Coronary artery (tissue), 2 donors: Measurements from ENCODE around the gene KIAA0930.

Source experiments
- DNase-seq: peaks from one replicate; pipeline ENCODE4 v3.0.0-alpha.2; 2017; ENCODE audit warnings: low spot score
- H3K27ac ChIP-seq, 2 donors: fragments of 200-600 bp; sonication (generic); one replicate each; pipeline ENCODE4 v1.5.1; 2016 to 2019
- H3K4me3 ChIP-seq: fragments of 200-600 bp; sonication (generic); 2 replicates; pipeline ENCODE4 v1.5.1; 2016; ENCODE audit warnings: mild to moderate bottlenecking, moderate library complexity
- TF ChIP-seq, protein P1 (sequence below): fragments of 200-600 bp; sonication (generic); IDR thresholded peaks from one replicate; pipeline ENCODE4 v1.5.1; 2019; ENCODE audit warnings: antibody characterized with exemption

The KIAA0930 gene

GRCh38 chr22:45180146-45180679 lies 60.5 kb downstream of the KIAA0930 start:
- H3K27ac ChIP-seq = no peak overlapping the region
- no peak overlapping the region for H3K4me3 ChIP-seq
- TF ChIP-seq, protein P1, sequence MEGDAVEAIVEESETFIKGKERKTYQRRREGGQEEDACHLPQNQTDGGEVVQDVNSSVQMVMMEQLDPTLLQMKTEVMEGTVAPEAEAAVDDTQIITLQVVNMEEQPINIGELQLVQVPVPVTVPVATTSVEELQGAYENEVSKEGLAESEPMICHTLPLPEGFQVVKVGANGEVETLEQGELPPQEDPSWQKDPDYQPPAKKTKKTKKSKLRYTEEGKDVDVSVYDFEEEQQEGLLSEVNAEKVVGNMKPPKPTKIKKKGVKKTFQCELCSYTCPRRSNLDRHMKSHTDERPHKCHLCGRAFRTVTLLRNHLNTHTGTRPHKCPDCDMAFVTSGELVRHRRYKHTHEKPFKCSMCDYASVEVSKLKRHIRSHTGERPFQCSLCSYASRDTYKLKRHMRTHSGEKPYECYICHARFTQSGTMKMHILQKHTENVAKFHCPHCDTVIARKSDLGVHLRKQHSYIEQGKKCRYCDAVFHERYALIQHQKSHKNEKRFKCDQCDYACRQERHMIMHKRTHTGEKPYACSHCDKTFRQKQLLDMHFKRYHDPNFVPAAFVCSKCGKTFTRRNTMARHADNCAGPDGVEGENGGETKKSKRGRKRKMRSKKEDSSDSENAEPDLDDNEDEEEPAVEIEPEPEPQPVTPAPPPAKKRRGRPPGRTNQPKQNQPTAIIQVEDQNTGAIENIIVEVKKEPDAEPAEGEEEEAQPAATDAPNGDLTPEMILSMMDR = no peak
- no peak for DNase-seq

DNA sequence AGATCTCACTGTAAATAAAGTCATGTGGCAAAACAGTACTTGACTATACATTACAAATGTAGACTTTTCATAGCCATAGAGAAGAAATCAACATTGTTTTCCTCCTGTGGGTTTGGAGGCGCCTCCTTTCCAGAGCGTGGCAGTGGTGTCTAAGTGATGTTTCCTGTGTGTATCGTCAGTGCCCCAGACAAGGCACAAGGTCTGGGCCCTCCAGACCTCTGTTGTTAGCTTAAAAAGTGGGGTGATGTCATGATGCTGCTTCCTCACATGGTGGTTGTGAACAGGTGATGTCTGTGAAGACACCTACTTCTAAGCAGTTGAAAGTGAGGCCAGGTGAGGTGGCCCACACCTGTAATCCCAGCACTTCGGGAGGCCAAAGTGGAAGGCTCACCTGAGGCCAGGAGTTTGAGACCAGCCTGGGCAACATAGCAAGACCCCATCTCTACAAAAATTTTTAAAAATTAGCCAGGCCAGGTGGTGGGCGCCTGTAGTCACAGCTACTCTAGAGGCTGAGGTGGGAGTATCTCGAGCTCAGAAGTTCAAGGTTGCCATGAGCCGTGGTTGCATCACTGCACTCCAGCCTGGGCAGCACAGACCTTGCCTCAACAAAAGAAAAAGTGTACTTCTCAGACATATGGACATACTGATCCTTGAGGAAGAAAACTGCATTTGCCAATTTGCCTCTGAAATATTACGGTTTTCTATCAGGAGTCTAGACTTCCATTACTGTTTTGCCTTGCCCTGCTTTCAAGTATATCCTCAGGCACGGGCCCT lies 61.2 kb downstream of the KIAA0930 start:
- Histone ChIP-seq H3K4me3 (no peak overlapping the region), H3K27ac (no peak overlapping the region)
- no peak for DNase-seq
- TF ChIP-seq, protein P1 = no peak

GRCh38 chr22:45172881-45173585 lies 67.7 kb downstream of the KIAA0930 start:
- TF ChIP-seq, protein P1 = no peak
- Histone ChIP-seq H3K4me3 (no peak overlapping the region), H3K27ac (no peak overlapping the region)
- no peak for DNase-seq

- Histone ChIP-seq H3K27ac (no peak overlapping the region), H3K4me3 (no peak overlapping the region)
- DNase-seq = no peak
- TF ChIP-seq, protein P1 = no peak
Observed at GRCh38 chr22:45171830-45172229, 68.9 kb downstream of the KIAA0930 start.

GRCh38 chr22:45169591-45170466 lies 70.9 kb downstream of the KIAA0930 start:
- no peak overlapping the region for H3K4me3 ChIP-seq
- TF ChIP-seq, protein P1 = no peak
- no peak for DNase-seq
- H3K27ac ChIP-seq = no peak overlapping the region

DNA sequence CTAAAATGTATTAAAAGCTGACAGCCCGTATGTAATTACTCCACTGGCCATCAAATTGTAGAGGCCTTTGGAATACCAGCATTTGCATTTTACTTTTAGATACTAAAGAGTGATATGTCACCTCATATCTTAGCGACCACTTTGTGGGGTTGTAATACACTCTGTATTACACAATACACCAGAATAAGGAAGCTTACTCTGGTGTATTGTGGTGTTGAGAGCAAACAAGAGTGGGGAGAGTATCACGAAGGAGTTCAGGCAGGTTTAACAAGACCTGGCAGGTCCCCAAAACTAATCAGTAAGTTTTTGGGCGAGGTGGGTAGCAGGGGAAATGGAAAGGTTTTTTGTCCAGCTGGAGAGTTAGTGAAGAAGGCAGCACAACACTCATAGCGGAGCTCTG lies 73.8 kb downstream of the KIAA0930 start:
- TF ChIP-seq, protein P1 = no peak
- Histone ChIP-seq H3K27ac (no peak overlapping the region), H3K4me3 (no peak overlapping the region)
- no peak for DNase-seq
